ENCODE data around the gene UQCC2.

UQCC2 gene

GRCh38 chr6:33691456-33692077, 19.9 kb downstream of the UQCC2 start:
- H4K20me1 ChIP-seq (ENCODE audit: insufficient read depth, low read length) = no peaks in the 10 kb centered on the region

GRCh38 chr6:33690766-33691165, 20.7 kb downstream of the UQCC2 start:
- Histone ChIP-seq H3K9me2 (ENCODE audit: low read depth, low read length) (no peaks in the 10 kb centered on the region), H2AFZ (ENCODE audit: low read length) (no peak overlapping the region), H3K4me2 (ENCODE audit: low read length) (no peak overlapping the region), H3K9me3 (ENCODE audit: low read length) (no peaks in the 10 kb centered on the region), H3K4me1 (ENCODE audit: insufficient read depth, low read length, severe bottlenecking) (peaks cover 16% of the 10 kb centered on the region), H3K4me3 (ENCODE audit: low read depth, low read length, poor library complexity, severe bottlenecking) (no peak overlapping the region), H3F3A (ENCODE audit: insufficient read depth, low read length) (no peaks in the 10 kb centered on the region), H3K9ac (ENCODE audit: low read length) (no peak overlapping the region), H3K79me2 (ENCODE audit: insufficient read depth, low read length) (no peaks in the 10 kb centered on the region), H3K36me3 (ENCODE audit: insufficient read depth, low read length) (peaks cover 97% of the 10 kb centered on the region), H3K27ac (ENCODE audit: low read depth, low read length, poor library complexity, severe bottlenecking) (no peak overlapping the region), H4K20me1 (ENCODE audit: insufficient read depth, low read length) (no peaks in the 10 kb centered on the region), H3K27me3 (ENCODE audit: insufficient read depth, low read length) (no peaks in the 10 kb centered on the region)
- no peak for TF ChIP-seq CTCF (IDR thresholded peaks at IDR 0.05; ENCODE audit: low read length)
- TF ChIP-seq EZH2 (IDR thresholded peaks at IDR 0.05; ENCODE audit: borderline replicate concordance, low read length) = no peak

More at GRCh38 chr6:33691456-33692077, 19.9 kb downstream of the UQCC2 start:
- H3K9me3 ChIP-seq (ENCODE audit: low read length) = no peaks in the 10 kb centered on the region
- H3K27ac ChIP-seq (ENCODE audit: low read depth, low read length, poor library complexity, severe bottlenecking) = no peak overlapping the region
- peaks cover 97% of the 10 kb centered on the region for H3K36me3 ChIP-seq (ENCODE audit: insufficient read depth, low read length)
- no peaks in the 10 kb centered on the region for H3K27me3 ChIP-seq (ENCODE audit: insufficient read depth, low read length)
- H3K79me2 ChIP-seq (ENCODE audit: insufficient read depth, low read length) = no peaks in the 10 kb centered on the region
- H3K4me1 ChIP-seq (ENCODE audit: insufficient read depth, low read length, severe bottlenecking) = peaks cover 23% of the 10 kb centered on the region
- H3K9me2 ChIP-seq (ENCODE audit: low read depth, low read length) = no peaks in the 10 kb centered on the region
- H3K9ac ChIP-seq (ENCODE audit: low read length) = no peak overlapping the region
- no peaks in the 10 kb centered on the region for H3F3A ChIP-seq (ENCODE audit: insufficient read depth, low read length)
- no peak overlapping the region for H2AFZ ChIP-seq (ENCODE audit: low read length)
- H3K4me3 ChIP-seq (ENCODE audit: low read depth, low read length, poor library complexity, severe bottlenecking) = no peak overlapping the region
- TF ChIP-seq EZH2 (IDR thresholded peaks at IDR 0.05; ENCODE audit: borderline replicate concordance, low read length) (no peak), CTCF (IDR thresholded peaks at IDR 0.05; ENCODE audit: low read length) (no peak)
- no peak overlapping the region for H3K4me2 ChIP-seq (ENCODE audit: low read length)

GRCh38 chr6:33689879-33690278, 21.6 kb downstream of the UQCC2 start:
- Histone ChIP-seq H4K20me1 (ENCODE audit: insufficient read depth, low read length) (no peaks in the 10 kb centered on the region), H3K79me2 (ENCODE audit: insufficient read depth, low read length) (no peaks in the 10 kb centered on the region), H2AFZ (ENCODE audit: low read length) (no peak overlapping the region), H3K9ac (ENCODE audit: low read length) (no peak overlapping the region), H3K36me3 (ENCODE audit: insufficient read depth, low read length) (peaks cover 97% of the 10 kb centered on the region), H3K4me2 (ENCODE audit: low read length) (no peak overlapping the region), H3K9me2 (ENCODE audit: low read depth, low read length) (no peaks in the 10 kb centered on the region), H3K27ac (ENCODE audit: low read depth, low read length, poor library complexity, severe bottlenecking) (no peak overlapping the region), H3K27me3 (ENCODE audit: insufficient read depth, low read length) (no peaks in the 10 kb centered on the region), H3K4me1 (ENCODE audit: insufficient read depth, low read length, severe bottlenecking) (peaks cover 16% of the 10 kb centered on the region), H3K4me3 (ENCODE audit: low read depth, low read length, poor library complexity, severe bottlenecking) (no peak overlapping the region), H3K9me3 (ENCODE audit: low read length) (no peaks in the 10 kb centered on the region), H3F3A (ENCODE audit: insufficient read depth, low read length) (no peaks in the 10 kb centered on the region)
- TF ChIP-seq EZH2 (IDR thresholded peaks at IDR 0.05; ENCODE audit: borderline replicate concordance, low read length) (no peak), CTCF (IDR thresholded peaks at IDR 0.05; ENCODE audit: low read length) (no peak)
